SK-N-SH treated with all-trans-retinoic acid at 6 μM for 48 hours (cell line): Measurements from ENCODE around the gene METTL17.

Experiments
- PATZ1 ChIP-seq: fragments of 250-450 bp; sonication (Bioruptor Pico); IDR thresholded peaks from 2 replicates; pipeline ENCODE4 v1.8.0; 2020; ENCODE audit warnings: mild to moderate bottlenecking, moderate library complexity, borderline replicate concordance
- ZFP30 ChIP-seq: fragments of 450-650 bp; formaldehyde crosslinking; IDR thresholded peaks from 2 replicates; pipeline ENCODE4 v1.5.0; 2022; ENCODE audit warnings: mild to moderate bottlenecking, moderate library complexity

DNA sequence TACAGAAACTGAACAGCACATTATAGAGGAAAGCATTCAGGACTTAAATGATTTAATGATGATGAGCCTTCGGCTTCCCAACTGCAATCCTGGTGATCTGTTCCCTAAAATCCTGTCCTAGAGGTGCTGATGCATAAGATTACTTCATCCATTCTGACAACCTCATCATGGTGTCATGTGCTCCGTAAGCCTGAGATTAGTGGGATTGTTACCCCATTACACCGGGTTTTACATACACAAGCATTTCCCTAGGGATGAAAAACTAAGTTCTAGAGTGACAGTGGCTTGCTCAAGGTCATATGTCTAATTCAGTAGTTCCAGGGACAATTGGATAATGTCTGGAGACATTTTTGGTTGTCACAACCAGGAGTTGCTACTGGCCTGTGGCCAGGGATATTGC, 47.4 kb downstream of the METTL17 start:
- no peak for TF ChIP-seq PATZ1 (CRISPR knock-in tag)
- TF ChIP-seq ZFP30 (CRISPR knock-in tag), result no peak
